A549 (cell line): ENCODE measurements around the gene SLFN11. TPM values are rescaled to one million over a fixed set of nuclear protein-coding genes. Genes with fewer than 3 reads are reported as not detected.
"Not testable (repeated sequence)": the region's sequence is repeated elsewhere in the genome, so short reads cannot be mapped to it uniquely, and the experiment has no call there.

Source experiments
- ATAC-seq, 2 experiments: fragments of 200-7000 bp in 1 of 2; fragments of >200 bp in 1 of 2; cut with Nextera tagmentation in 1 of 2; cut with Tn5 transposase in 1 of 2; 3 replicates each; pipeline versions ENCODE4 v1.8.0 to v1.9.1; 2018 to 2020; ENCODE audit warnings: mild to moderate bottlenecking in 1 of 2, moderate library complexity in 1 of 2
- CTCF ChIA-PET: fragments of 300-600 bp; sonication (Branson Sonifier 250); formaldehyde crosslinking; extraction: SDS; loops from one replicate; lab custom pipeline; 2021; ENCODE audit warnings: antibody characterized with exemption, inconsistent platforms; lab: Yijun Ruan, JAX
- POLR2A ChIA-PET: fragments of 350-600 bp; formaldehyde crosslinking; extraction: SDS; loops from one replicate; lab custom pipeline; 2021; ENCODE audit warnings: antibody characterized with exemption, inconsistent platforms; lab: Yijun Ruan, JAX
- DNase-seq, 2 experiments: peaks; one replicate each; pipeline versions ENCODE4 v3.0.0 to v3.0.0-alpha.2; 2011 to 2016; ENCODE audit warnings: low read depth in 1 of 2, low spot score in 1 of 2
- FAIRE-seq: peaks from 2 replicates; lab custom pipeline; 2011; peaks lifted over from hg19 to GRCh38; lab: Jason Lieb, UNC
- H3K27ac ChIP-seq, 2 experiments: fragments of >200 bp; sonication (Bioruptor Twin); formaldehyde crosslinking; 3 replicates each; pipeline ENCODE4 v1.5.1; 2016 to 2017
- H3K4me1 ChIP-seq: fragments of >200 bp; sonication (Bioruptor Twin); formaldehyde crosslinking; 3 replicates; pipeline ENCODE4 v1.6.1; 2016
- H3K4me2 ChIP-seq: fragments of >200 bp; sonication (Bioruptor Twin); formaldehyde crosslinking; 3 replicates; pipeline ENCODE4 v1.6.1; 2016
- H3K4me3 ChIP-seq: fragments of >200 bp; sonication (Bioruptor Twin); formaldehyde crosslinking; 3 replicates; pipeline ENCODE4 v1.5.1; 2016
- H3K9me3 ChIP-seq: fragments of >200 bp; sonication (Bioruptor Twin); formaldehyde crosslinking; 3 replicates; pipeline ENCODE4 v1.6.1; 2016
- ATOH8 ChIP-seq: fragments of 250-450 bp; sonication (Bioruptor Pico); IDR thresholded peaks from 2 replicates; pipeline ENCODE4 v1.5.0; 2020; ENCODE audit warnings: low read depth, mild to moderate bottlenecking, moderate library complexity
- CEBPB ChIP-seq, 2 experiments: fragments of >200 bp in 1 of 2; sonication (Bioruptor Twin) in 1 of 2; formaldehyde crosslinking in 1 of 2; IDR thresholded peaks; 2 replicates each; pipeline ENCODE4 v1.6.1; 2012 to 2016
- CHD4 ChIP-seq: fragments of 200-600 bp; sonication (generic); IDR thresholded peaks from 2 replicates; pipeline ENCODE4 v1.6.1; 2016; ENCODE audit warnings: antibody characterized with exemption, mild to moderate bottlenecking, borderline replicate concordance
- EHF ChIP-seq: fragments of 250-450 bp; sonication (Bioruptor Pico); IDR thresholded peaks from 2 replicates; pipeline ENCODE4 v1.5.0; 2020; ENCODE audit warnings: mild to moderate bottlenecking
- ESRRA ChIP-seq: fragments of 150-350 bp; IDR thresholded peaks from 2 replicates; pipeline ENCODE4 v1.6.1; 2014; ENCODE audit warnings: mild to moderate bottlenecking, low read length, borderline replicate concordance
- FOXS1 ChIP-seq: fragments of 250-450 bp; sonication (Bioruptor Pico); IDR thresholded peaks from 2 replicates; pipeline ENCODE4 v1.5.0; 2020; ENCODE audit warnings: mild to moderate bottlenecking, moderate library complexity
- GATA3 ChIP-seq: IDR thresholded peaks from 2 replicates; pipeline ENCODE4 v1.6.1; 2012; ENCODE audit warnings: borderline replicate concordance
- HEYL ChIP-seq: fragments of 250-450 bp; sonication (Bioruptor Pico); IDR thresholded peaks from 2 replicates; pipeline ENCODE4 v1.8.0; 2021; ENCODE audit warnings: mild to moderate bottlenecking, moderate library complexity
- HOXB13 ChIP-seq: fragments of 250-450 bp; sonication (Bioruptor Pico); IDR thresholded peaks from 2 replicates; pipeline ENCODE4 v1.5.0; 2020; ENCODE audit warnings: low read depth, mild to moderate bottlenecking, moderate library complexity
- HOXB5 ChIP-seq: fragments of 250-450 bp; sonication (Bioruptor Pico); IDR thresholded peaks from 2 replicates; pipeline ENCODE4 v1.5.0; 2020; ENCODE audit warnings: mild to moderate bottlenecking, moderate library complexity
- KDM5A ChIP-seq: fragments of 200-600 bp; sonication (generic); IDR thresholded peaks from 2 replicates; pipeline ENCODE4 v1.6.1; 2016; ENCODE audit warnings: antibody characterized with exemption, mild to moderate bottlenecking
- MAFK ChIP-seq: fragments of 450-650 bp; IDR thresholded peaks from 2 replicates; pipeline ENCODE4 v1.6.1; 2014; ENCODE audit not compliant: partially characterized antibody
- MAZ ChIP-seq: fragments of 150-350 bp; IDR thresholded peaks from 2 replicates; pipeline ENCODE4 v1.6.1; 2014; ENCODE audit warnings: antibody characterized with exemption, low read depth, low read length, borderline replicate concordance
- MYC ChIP-seq: IDR thresholded peaks from 2 replicates; pipeline ENCODE4 v1.6.1; 2012; ENCODE audit warnings: mild to moderate bottlenecking, inconsistent platforms, low read length, improper control_type of control experiment, borderline replicate concordance
- NPAS2 ChIP-seq: fragments of 250-450 bp; sonication (Bioruptor Pico); IDR thresholded peaks from 2 replicates; pipeline ENCODE4 v1.8.0; 2022; ENCODE audit warnings: mild to moderate bottlenecking, moderate library complexity, borderline replicate concordance
- NR3C1 ChIP-seq: fragments of >200 bp; sonication (Bioruptor Twin); formaldehyde crosslinking; IDR thresholded peaks from 3 replicates; pipeline ENCODE4 v1.6.1; 2017
- PHF8 ChIP-seq: fragments of 200-600 bp; sonication (generic); IDR thresholded peaks from 2 replicates; pipeline ENCODE4 v1.6.1; 2016; ENCODE audit warnings: low read depth, mild to moderate bottlenecking, antibody characterized with exemption, moderate library complexity, borderline replicate concordance
- POLR2AphosphoS2 ChIP-seq: conservative IDR thresholded peaks from 2 replicates; pipeline ENCODE4 v1.6.1; 2012; ENCODE audit warnings: low read length, improper control_type of control experiment, inconsistent platforms
- RAD21 ChIP-seq, 2 experiments: fragments of >200 bp in 1 of 2; sonication (Bioruptor Twin) in 1 of 2; formaldehyde crosslinking in 1 of 2; IDR thresholded peaks in 1 of 2; conservative IDR thresholded peaks in 1 of 2; 2 replicates in 1 of 2; 3 replicates in 1 of 2; pipeline ENCODE4 v1.6.1; 2012 to 2018; ENCODE audit warnings: inconsistent platforms in 1 of 2
- REST ChIP-seq: fragments of 200-600 bp; sonication (generic); IDR thresholded peaks from 2 replicates; pipeline ENCODE4 v1.6.1; 2016; ENCODE audit warnings: antibody characterized with exemption, mild to moderate bottlenecking, moderate library complexity
- SREBF2 ChIP-seq: fragments of 450-650 bp; IDR thresholded peaks from 2 replicates; pipeline ENCODE4 v1.6.1; 2014; ENCODE audit warnings: mild to moderate bottlenecking, moderate library complexity
- ZSCAN20 ChIP-seq: fragments of 250-450 bp; sonication (Bioruptor Pico); IDR thresholded peaks from 2 replicates; pipeline ENCODE4 v1.8.0; 2022; ENCODE audit warnings: mild to moderate bottlenecking, moderate library complexity
- WGBS: methylation state at CpG from one replicate; pipeline ENCODE4 v1.1.6; 2017; ENCODE audit errors: missing lambda C conversion rate; 5-methylcytosine and 5-hydroxymethylcytosine counted together
- polyA plus RNA-seq, 4 experiments: library from polyadenylated mRNA; depleted of rRNA in 3 of 4; stranded (reverse); fragments of >200 nt; fragmentation: RNase III in 1 of 4; extraction: RNeasy Plus Mini Kit Qiagen cat#74134 plus additional on column Dnase treatment in 1 of 4; gene quantifications; 2 replicates in 3 of 4; 3 replicates in 1 of 4; pipeline ENCODE4 v1.2.3, GENCODE V29; 2011 to 2017

The SLFN11 gene
- polyA plus RNA-seq, 2 of the 4 experiments (the other 2 are of a cell fraction), result 8.2 to 27.2 TPM

DNA sequence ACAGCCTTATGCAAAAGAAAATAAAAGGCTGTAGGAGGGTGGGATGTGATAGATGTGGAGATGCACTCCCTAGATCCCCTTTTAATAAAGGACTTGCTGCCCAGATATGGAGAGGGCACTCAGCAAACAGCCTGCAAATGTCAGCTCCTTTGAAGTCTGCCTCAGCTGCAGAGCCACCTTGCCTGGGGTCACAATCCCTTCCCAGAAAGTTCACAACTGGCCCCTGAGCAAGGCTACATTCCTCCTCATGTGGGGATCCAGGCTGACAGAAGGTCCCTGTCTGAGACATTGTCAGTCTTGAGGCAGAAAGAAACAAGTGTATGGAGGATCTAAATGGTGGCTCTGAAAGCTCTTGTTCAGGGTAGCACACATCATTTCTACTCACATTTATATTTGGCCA is 36.1 kb downstream of the SLFN11 start:
- Histone ChIP-seq H3K27ac (no peak overlapping the region), H3K4me2 (no peak overlapping the region)
- ATAC-seq (no peak), DNase-seq (no peak)
- CTCF ChIA-PET, result interaction anchor here (0.6 to 1.5 kb wide), 3 partner anchors 22 to 196 kb away, joined by 3 to 5 read pairs (median 4); no protein-coding TSS in a partner anchor
- TF ChIP-seq MAFK, result no peak
- TF ChIP-seq NPAS2 (CRISPR knock-in tag), result no peak
- TF ChIP-seq ESRRA, result no peak
- TF ChIP-seq KDM5A, result no peak
- TF ChIP-seq RAD21 (conservative IDR thresholded peaks at IDR 0.05 in 1 of 2, IDR thresholded peaks at IDR 0.05 in 1 of 2), result no peak
- TF ChIP-seq FOXS1, result no peak
- no peak for TF ChIP-seq HOXB5
- no peak for TF ChIP-seq MYC
- TF ChIP-seq SREBF2, result no peak
- TF ChIP-seq HEYL, result no peak
- no peak for TF ChIP-seq POLR2AphosphoS2
- TF ChIP-seq CEBPB (IDR thresholded peaks at IDR 0.05), result no peak
- TF ChIP-seq REST, result no peak
- no peak for TF ChIP-seq HOXB13 (CRISPR knock-in tag)
- TF ChIP-seq ATOH8 (CRISPR knock-in tag), result no peak
- no peak for TF ChIP-seq PHF8
- TF ChIP-seq, all 56 proteins: peak for 0
- FAIRE-seq, result no peak
- Histone ChIP-seq H3K9me3 (peaks cover 20% of the 10 kb centered on the region; the same call in 2 of the 3 replicates), H3K4me3 (no peak overlapping the region), H3K4me1 (no peaks in the 10 kb centered on the region)
- POLR2A ChIA-PET, result no interaction called here

- H3K4me1 ChIP-seq, POLR2A ChIA-PET, H3K27ac ChIP-seq, DNase-seq, H3K9me3 ChIP-seq, H3K4me3 ChIP-seq, H3K4me2 ChIP-seq, ATAC-seq, FAIRE-seq: not testable (repeated sequence)
- CTCF ChIA-PET, result interaction anchor here (0.7 to 1.4 kb wide), 2 partner anchors 22 to 200 kb away, joined by 3 to 4 read pairs; no protein-coding TSS in a partner anchor
- WGBS, result 33% methylated on average over 5 of the region's 5 CpGs
These were observed 39.8 kb downstream of the SLFN11 start for GRCh38 chr17:35333578-35333977.

DNA sequence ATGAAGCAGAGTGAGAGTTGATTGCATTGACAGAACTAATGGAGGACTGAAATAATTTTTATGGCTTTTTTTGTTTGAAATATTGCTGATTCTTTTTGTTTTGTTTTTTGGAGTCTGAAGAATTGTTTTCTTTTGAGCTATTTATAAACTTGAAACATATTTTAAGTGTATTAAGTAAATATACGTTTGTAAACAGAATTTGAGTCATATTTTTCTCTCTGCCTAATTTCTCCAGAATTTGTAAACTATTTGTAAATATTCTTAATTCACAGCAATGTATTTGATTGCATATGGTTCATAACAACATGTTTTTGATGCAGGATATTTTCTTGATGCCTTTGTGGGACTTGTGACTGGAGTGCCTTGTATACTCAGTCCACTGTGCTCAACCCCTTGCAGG is 50.7 kb downstream of the SLFN11 start:
- POLR2A ChIA-PET, result no interaction called here
- FAIRE-seq, result no peak
- Histone ChIP-seq H3K4me3 (no peak overlapping the region), H3K4me1 (no peaks in the 10 kb centered on the region), H3K9me3 (no peaks in the 10 kb centered on the region)
- no peak for DNase-seq
- CTCF ChIA-PET, result interaction anchor here (0.6 to 1.1 kb wide), 2 partner anchors 9 to 150 kb away, joined by 3 to 4 read pairs; no protein-coding TSS in a partner anchor
- ATAC-seq, result no peak
- 5% methylated on average over 1 of the region's 1 CpG for WGBS
- TF ChIP-seq NR3C1 (no peak), CHD4 (no peak), EHF (CRISPR knock-in tag) (no peak), PHF8 (no peak), GATA3 (no peak), MAZ (no peak), ZSCAN20 (no peak)
- TF ChIP-seq, all 56 proteins: peak for 0
- no peak overlapping the region for H3K27ac ChIP-seq
- no peak overlapping the region for H3K4me2 ChIP-seq
